Kidney tubule cell (primary cell): ENCODE data around the gene COL19A1.
A peak's percentile ranks its signal among the peaks of the same experiment; 100 is the strongest.
"Not testable (repeated sequence)": the region's sequence is repeated elsewhere in the genome, so short reads cannot be mapped to it uniquely, and the experiment has no call there.

Source experiments
- DNase-seq: peaks from one replicate; pipeline ENCODE4 v3.0.0-alpha.2; 2018; ENCODE audit warnings: low spot score

Gene COL19A1

DNA sequence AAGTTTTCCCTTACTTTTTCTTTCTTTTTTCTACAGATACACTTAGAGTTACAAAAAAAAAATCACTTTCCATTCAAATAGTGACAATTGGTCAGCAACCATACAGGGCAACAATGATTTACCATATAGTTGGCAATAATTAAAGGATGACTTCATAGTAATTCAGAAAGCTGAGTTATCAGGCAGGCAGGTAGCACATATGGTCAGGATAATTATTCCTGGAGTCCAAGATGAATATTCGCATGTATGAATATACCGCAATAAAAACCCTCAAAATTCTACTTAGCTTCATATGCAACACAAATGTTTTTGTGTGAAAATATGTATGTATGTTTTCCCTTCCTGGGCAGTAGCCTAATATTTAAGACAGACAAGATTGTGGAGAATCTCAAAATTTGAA, 34.5 kb downstream of the COL19A1 start:
- peak; percentile 46 for DNase-seq

DNA sequence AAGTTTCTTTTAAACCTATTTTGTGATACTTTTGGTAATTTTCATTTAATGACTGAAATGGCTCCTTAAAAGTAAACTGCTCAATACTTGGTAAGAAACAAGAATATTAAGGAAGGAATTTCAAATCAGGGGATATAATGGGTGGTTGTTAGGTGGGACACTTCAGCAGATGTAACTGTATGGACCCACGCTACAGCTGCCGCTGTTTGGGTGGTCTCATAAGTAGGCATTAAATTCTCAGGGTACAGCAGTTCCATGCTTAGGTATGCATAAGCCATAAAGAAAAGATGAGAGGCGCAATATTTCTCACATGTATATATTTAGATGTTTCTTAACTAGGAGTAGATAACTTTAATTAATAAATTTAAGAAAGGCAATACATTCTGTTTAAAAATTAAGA, 35.0 kb downstream of the COL19A1 start:
- no peak for DNase-seq

DNA sequence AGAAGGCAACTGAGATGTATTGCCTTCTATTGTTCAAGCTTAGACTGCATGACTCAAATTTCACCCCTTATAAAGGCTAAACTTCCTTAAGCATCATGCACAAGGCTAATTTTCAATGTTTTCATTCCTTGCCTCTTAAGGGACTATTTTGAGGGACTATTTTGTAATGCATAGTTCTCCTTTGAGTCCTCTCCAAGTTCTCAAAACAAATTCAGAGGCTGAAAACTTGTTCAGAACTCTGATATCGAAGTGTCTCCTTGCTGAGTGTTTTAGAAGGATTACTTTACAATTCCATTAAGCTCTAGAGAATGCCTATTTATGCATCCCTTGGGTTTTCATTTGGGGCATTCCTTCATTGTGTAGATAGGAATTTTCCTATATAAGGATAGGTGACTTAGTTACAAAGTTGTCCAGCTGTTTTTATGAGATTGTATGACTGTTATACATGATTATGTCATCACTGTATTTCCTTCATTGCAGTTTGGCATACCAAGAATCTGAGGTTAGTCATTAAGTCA, 41.7 kb downstream of the COL19A1 start:
- peak; percentile 42 for DNase-seq

DNA sequence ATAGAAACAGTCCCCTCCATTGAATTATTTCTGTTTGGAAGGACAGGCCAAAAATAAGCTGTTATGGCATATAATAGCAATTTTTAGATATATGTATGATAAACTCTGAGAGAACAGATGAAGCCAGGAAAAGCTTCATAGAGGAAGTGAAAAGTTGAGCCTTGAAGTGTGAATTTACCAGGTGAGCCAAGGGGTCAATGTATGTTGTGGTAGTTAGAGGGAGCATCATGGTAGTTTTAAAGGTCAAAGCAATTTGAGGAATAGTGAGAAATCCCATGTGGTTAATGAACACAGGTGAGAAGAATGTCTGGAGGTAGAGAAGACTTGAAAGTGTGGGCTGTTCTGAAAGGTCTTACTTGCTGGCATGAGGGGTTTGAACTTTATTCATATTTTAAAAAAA, 47.0 kb downstream of the COL19A1 start:
- no peak for DNase-seq

DNA sequence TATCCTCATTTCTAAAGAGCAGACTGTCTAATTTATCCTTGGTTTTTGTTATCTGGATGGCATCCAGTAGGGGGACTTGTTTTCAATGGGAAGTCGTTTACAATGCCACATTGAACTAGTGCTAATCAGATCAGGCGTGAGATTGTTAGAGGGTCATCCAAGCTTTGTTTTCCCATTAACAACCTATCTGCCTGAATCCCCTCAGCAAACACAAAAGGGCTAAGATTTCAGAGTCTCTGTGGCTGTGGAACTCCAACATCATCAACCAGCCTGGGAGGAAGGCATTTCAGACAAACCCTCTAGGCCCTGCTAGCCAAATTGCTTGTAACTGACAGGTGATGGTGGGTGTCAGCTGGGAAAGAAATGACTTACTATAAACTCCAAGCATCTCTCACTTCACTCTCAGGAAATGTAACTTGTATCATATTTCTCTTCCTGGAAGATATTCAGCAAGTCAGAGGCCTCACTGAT, 47.7 kb downstream of the COL19A1 start:
- DNase-seq = no peak

DNA sequence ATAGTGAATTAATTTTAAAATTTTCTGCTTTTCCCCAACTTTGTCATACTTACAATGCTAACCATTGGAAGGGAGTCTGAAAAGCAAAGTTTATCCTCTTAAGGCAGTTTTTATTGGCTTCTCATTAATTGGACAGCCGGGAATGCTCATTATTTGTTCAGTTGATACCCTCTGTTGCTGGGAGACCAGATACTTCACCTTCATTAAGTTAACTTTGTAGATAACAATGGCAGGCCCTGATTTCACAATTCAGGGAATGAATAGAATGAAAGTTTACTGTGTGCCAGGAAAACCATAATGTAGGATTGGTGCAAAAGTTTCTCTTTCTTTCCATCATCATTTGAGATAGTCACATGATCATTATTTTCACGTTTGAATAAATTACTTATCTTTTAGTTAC, 49.0 kb downstream of the COL19A1 start:
- DNase-seq = no peak

DNA sequence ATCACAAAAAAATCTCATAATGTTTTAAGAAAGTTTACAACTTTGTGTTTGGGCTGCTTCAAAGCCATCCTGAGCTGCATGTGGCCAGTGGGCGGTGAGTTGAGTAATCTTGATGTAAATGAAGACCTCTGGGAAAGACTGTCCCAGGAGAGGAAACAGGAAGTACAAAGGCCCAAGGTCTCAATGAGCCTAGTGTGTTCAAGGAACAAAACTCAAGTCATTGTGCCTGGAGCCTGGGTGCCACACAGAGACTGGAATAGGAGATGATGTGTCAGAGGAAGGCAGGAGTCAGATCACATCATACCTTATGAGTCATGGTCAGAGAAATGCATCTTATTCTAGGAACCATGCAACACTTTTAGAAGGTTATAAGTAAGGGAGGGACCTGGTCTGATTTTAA, 51.5 kb downstream of the COL19A1 start:
- peak; percentile 98 for DNase-seq

DNA sequence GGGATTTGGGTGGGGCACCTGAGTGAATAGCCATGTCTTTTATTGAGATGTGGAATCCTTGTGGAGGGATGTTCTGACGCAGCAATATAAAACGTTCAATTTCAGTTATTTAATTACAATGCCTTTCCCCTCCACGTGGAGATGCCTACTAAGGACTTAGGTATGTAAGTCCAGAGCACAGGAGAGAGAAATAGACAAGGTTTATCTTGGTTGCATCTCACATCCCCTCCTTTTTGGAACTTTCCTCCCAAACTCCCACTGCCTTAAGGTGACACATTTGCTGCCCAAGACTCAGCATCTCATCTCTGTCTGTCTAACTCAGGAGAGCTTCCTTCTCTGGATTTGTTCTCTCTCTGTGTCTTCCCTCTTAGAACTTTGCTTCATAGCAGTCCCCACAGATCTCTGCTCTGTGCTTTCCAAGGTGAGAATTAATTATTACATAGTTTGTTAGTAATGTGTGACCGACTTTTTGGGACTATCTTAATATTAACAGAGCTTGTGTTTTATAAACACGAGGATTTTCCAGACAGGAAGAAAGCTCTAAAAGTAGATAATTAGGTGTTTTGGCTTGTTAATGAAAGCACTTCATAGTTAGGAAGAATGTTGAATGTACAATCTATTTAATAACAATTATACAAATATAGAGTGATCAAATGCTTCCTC, 52.6 kb downstream of the COL19A1 start:
- peak; percentile 79 for DNase-seq

DNA sequence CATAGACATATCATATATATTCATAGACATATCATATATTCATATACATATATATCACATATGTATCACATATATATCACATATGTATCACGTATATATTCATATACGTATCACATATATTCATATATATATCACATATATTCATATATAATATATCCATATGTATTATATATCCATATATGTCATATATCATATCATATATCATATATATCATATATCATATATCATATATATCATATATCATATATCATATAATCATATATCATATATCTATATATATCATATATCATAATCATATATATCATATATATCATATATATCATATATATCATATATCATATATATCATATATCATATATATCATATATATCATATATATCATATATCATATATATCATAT, 54.7 kb downstream of the COL19A1 start:
- DNase-seq = not testable (repeated sequence)

DNA sequence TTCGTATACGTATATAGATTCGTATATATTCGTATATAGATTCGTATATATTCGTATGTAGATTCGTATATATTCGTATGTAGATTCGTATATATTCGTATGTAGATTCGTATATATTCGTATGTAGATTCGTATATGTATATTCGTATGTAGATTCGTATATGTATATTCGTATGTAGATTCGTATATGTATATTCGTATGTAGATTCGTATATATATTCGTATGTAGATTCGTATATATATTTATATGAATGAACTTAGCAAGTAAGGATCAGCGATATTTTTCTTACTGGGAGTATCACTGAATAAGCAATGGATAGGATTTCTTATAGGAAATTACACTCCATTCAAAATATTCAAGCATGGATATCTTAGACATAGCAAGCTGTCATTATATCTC, 55.3 kb downstream of the COL19A1 start:
- DNase-seq = not testable (repeated sequence)

DNA sequence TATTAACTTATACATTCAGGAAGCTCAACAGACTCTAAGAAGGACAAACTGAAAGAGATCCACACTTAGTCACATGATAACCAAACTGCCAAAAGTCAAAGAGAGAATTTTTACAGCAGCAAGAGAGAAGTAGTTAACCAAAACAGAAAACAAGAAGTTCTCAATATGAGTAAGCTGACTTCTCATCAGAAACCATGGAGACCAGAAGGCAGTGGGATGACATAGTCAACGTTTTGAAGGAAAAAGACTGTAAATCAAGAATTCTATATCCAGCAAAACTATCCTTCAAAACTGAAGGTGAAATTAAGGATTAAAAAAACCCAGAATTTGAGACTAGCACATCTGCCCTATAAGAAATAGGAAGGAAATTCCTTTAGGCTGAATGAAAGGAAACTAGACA, 60.4 kb downstream of the COL19A1 start:
- DNase-seq = no peak

DNA sequence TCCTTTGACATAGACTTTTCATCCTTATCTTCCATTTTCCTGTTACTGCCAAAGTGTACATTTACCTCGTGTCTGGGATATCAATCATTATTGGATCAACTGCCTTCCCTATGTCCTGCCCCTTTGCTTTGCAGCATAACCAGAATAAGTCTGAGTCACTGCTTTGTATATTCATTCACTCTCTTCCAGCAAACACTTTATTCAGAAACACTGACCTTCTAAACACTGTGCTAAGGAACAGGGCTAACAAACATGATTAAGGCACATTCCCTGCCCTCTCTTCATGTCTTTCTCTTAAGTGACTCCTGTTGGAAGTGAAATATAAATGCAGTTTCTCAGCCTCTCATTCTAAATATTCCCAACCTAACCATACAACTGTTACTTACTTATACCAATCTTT, 66.9 kb downstream of the COL19A1 start:
- peak; percentile 17 for DNase-seq

DNA sequence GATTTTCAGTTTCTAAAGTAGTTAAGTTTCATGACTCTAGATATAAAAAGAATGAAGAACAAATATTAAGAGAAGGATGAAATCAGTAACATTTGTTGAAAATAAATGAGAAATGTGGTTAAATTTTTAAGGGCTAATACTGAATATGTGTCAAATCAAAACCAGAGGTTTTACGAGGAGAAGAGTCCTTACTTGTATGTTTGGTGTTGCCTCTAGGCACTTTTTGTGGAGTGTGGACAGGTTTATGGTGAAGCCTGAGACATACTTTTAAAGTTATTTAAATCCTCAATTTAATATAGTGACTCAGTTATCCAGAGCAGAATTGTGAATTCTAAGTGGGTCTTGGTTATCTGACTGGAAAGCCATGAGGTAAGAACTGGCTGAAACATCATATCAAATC, 68.7 kb downstream of the COL19A1 start:
- DNase-seq = no peak

DNA sequence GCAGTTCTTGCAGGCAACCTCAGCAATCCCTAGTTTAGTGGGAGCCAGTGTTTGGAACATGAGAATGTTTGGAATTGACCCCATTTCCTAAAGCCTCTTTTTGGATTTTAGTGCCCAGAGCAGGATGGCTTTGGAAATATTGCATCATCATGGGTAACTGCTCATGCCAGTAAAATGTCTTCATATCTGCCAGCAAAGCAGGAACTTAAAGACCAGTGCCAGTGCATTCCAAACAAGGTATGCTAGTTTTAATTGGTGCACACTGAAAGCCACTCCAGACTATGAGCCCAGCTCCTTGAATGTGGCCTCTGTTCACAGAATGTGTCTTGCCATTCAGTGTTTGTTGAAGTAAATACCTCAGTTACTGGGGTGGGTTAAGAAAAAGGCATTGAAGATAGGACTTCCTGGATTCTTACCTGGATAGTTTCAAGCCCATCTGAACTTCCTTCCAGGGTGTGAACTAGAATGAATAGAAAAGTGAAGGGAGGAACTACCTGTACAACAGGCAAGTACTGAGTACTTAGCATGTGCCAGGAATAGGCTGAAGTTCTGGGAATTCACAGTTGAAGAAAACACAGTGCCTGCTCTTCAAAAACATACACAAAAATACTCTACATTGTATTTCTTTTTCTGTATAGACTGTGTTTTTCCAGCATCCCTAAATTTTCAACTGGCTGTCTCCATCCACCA, 70.5 kb downstream of the COL19A1 start:
- peak; percentile 37 for DNase-seq

DNA sequence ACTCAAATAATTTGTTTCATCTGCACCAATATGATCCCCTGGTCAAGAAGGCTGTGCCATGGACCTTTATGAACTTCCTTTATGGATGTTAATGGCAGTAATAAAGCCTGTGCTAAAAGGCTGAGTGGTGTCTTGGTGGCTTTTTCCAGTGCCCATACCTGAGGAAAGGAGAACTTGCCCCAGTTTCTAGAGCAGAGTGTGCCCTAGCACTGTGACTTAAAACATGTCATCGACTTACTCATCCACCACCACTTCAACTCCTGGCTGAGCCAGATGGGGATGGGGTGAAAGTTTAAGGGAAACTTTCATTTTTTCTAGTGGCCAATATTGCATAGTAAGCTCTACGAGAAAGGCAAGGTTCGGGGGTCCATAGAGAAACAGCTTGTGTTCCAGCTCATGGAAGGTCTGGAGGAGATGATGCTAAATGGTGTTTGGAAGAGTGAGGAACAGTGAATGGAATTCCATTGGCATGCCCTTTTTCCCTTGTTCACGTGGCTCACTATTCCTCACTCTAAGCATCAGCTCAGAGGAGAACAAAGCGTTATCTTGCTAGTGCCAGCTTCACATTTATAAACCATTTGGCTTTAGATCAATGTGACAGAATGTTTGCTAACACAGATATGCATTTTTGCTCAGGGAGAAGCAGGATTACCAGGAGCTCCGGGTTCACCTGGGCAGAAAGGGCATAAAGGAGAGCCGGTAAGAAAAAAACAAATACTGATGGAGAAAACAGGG, 71.2 kb downstream of the COL19A1 start:
- no peak for DNase-seq

DNA sequence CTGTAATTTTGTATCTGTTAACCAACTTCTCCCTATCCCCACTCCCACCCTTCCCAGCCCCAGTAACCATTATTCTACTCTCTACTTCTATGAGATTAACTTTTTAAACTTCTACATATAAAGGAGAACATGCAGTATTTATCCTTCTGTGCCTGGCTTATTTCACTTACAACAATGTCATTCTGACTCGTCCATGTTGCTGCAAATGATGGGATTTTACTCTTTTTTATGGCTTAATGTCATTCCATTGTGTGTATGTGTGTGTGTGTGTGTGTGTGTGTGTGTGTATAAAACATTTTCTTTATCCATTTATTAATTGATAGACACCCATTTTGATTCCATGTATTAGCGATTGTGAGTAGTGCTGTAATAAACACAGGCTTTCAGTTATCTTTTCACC, 76.1 kb downstream of the COL19A1 start:
- DNase-seq = no peak

DNA sequence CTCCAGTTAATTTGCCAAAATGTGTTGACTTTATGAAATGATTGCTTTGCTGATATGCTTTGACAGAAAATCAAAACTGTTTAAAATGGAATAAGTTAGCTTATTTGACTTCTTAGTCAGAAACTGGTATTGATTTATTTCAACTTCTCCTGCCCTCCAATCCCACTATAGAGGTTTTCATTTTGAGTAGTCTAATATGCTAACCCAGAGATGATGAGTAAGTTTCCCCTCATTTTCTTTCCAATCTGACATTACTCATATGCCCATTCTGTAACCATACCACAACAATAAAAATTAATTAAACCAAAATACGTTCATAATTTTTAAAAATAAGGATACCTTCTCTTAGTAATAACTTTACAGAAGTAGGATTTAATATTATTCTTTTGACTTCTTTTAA, 78.8 kb downstream of the COL19A1 start:
- DNase-seq = no peak

DNA sequence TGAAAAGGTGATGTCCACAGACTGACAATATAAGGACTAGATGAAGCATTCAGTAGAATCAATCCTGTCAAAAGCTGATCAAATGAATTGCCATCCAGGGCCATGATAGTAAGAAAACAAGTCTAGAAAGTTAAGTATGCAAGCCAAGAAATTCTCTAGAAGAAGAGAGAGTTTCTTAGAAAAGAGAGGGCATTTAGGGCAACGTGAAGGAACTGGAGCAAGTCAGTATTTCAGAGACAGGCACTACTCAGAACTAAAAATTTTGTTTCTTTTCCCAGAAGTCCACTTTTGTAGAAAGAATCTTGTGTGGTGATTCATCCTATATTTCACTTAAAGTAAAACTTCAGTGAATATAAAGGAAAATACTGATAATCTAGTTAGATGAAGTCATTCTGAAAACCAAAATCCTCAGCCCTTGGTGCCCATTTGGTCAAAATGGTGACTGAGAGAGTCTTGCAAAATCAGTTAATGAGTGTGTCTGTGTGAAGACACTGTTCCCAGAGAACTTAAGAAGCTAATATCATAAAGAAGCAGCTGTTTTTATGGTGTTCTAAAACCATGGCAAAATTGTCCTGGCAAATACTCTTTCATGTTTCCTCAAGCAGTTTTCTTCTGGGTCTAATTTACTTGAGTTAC, 82.2 kb downstream of the COL19A1 start:
- DNase-seq = no peak

DNA sequence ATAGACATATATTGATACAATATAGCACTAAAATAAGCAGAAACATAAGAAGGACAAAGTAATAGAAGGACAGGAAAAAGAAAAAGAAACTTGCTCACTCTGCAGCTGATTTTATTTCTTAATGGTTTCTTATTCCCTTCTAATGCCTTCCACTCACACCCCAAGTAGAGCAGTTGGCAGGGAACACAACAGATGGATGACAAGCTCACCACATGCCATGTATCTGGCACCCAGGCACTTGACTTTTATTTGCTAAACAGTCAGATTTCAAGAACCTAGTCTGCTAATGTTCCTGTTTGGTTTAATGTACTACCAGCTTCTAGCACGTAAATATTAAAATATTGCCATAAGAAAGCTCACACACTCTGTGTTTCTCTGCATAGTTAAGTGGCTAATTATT, 87.1 kb downstream of the COL19A1 start:
- DNase-seq = no peak

DNA sequence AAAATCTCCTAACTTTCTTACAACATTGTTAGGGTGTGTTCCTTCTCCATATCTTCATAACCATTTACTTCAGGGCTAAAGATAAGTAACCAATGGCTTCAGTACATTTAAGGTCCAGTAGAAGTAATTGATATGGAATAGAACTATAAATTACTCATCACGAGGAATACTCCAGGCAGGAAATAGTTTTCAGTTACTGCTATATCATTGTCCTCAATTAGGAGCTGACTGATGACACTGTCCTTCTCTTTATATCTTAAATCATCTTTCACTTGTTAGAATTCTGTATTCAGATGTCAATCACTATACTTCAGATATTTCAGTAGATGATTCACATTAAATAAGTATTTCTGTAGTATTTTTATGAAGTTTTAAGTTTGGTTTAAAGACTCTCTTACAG, 88.4 kb downstream of the COL19A1 start:
- DNase-seq = no peak

DNA sequence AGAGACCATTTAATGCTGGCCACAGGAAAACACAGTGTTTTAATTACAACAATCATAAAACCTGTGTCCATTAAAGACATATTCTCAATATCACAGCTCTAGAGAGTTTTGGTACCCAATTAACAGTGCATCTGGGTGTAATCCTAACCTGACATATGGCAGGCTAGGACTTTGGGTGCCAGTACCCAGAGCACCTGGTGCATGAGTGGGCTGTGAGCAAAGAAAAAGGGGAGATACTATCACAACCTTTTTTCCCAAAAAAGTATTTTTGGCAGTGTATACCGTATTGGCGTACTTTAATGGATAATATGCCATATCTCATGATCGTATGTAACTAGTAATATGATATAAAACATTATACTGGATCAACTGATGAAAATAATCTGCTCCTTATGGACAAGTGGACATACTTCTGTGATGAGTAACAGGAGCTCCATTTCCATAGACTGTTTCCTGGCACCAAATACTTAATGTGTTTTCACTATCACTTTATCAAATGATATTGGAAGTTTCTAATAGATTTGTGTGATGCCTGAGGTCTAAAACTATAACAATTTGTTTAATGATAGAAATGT, 91.7 kb downstream of the COL19A1 start:
- DNase-seq = no peak

DNA sequence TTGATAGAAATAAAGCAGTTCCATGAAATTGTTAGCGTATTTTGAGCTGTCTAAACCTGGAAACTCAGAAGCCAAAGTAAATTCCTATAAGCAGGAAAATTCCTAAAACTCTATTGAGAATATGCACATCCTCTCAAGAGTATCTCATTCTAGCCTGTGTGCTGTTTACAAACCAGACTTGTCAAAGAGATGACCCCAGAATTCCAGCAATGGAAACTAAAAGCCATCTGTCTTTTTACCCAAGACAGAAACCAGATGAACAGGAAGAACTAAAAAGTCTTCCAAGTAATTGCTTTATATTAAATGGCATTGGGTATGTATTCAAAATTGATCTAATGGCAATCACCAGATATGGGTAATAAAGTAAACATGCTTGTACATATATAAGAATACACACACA, 92.6 kb downstream of the COL19A1 start:
- DNase-seq = no peak
